Measurements from ENCODE around the gene EEF1AKMT1. TPM values are rescaled to one million over a fixed set of nuclear protein-coding genes. Genes with fewer than 3 reads are reported as not detected.
A peak's percentile ranks its signal among the peaks of the same experiment; 100 is the strongest.

EEF1AKMT1 gene
- total RNA-seq = 6.5 TPM

GRCh38 chr13:20773194-20774080 is at the start of gene EEF1AKMT1:
Gene EEF1AKMT1, minus strand, starts transcription at chr13:20773961. Its CDS starts 16,363 bp downstream, at chr13:20757598.
- DNase-seq (ENCODE audit: low spot score) = peak; percentile 94

GRCh38 chr13:20823071-20823470 is 49.3 kb upstream of the EEF1AKMT1 start:
- no peak for DNase-seq (ENCODE audit: low spot score)

- no peak for DNase-seq (ENCODE audit: low spot score)
These were observed 48.6 kb upstream of the EEF1AKMT1 start for GRCh38 chr13:20822406-20822805.

GRCh38 chr13:20819715-20820114 is 46.0 kb upstream of the EEF1AKMT1 start:
- no peak for DNase-seq (ENCODE audit: low spot score)

GRCh38 chr13:20815464-20815863 is 41.7 kb upstream of the EEF1AKMT1 start:
- DNase-seq (ENCODE audit: low spot score) = no peak

DNA sequence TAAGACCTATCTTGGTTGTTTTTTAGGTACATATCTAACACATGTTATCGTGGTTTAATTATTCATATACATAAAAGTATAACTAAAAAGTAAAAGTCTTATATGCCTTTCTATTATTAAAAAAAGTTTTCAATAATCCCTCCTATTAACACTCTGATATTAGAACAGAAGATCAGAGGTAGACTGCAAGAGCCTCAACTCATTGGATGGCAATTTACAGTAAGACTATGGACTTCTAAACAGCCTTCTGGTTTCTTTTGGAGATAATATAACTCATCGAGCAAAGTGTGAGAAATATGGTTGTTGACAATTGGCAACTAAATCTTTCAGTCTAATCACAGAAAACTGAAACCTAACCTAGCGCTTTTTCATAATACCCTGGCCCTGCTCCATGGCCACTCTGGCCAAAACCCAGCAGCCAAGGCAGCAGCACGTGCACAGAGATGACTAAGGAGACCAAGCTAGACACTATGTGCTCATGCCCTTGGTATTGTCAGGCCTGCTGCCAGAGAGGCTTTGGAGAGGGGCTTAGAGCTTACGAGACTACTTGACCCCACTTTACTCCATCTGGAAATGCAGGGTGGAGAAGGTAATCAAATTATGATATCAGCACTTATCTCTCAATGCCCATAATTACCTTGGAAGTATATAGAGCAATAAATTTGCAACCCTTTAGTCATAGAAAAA is 40.6 kb upstream of the EEF1AKMT1 start:
- peak; percentile 65 for DNase-seq (ENCODE audit: low spot score)

- no peak for DNase-seq (ENCODE audit: low spot score)
These were observed 39.1 kb upstream of the EEF1AKMT1 start for GRCh38 chr13:20812890-20813289.

DNA sequence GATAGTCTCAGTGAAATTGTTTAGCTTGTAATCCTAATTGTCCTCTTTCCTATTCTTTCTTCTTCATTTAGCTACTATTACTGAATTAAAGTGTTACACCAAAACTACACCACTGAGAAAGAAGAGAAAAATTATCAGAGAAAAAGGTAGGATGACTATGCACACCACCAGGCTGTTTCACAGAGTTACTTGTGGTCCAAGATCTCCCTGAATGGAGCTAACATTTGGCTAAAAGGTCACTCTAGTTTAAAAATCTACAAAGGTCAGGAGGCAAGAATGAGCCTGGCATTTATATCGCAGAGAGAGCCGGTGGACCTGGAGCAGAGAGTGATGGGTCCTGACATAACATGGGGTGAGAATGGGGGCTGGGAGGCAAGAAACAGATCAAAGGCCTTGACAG is 37.0 kb upstream of the EEF1AKMT1 start:
- no peak for DNase-seq (ENCODE audit: low spot score)

DNA sequence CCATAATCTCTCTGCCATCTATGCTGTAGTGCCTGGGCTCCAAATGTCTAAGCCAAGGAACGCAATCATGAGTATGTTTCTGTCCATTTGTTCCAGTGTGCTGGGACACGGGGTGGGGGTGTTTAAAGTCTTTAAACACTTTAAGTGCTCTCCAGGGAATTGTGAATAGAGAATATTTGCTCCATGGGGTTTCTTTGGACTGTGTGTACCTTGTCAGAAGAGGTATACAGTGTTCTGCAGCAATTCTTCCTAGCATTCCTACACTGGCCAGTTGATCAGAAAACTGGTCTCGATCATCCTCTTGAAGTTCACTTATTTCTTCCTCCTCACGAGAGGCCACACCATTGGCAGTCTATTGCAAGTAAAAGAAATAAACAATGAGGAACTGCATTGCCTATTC is 35.1 kb upstream of the EEF1AKMT1 start:
- DNase-seq (ENCODE audit: low spot score) = no peak

GRCh38 chr13:20803180-20803965 is 29.6 kb upstream of the EEF1AKMT1 start:
- DNase-seq (ENCODE audit: low spot score) = no peak

GRCh38 chr13:20801707-20802106 is 27.9 kb upstream of the EEF1AKMT1 start:
- DNase-seq (ENCODE audit: low spot score) = no peak

DNA sequence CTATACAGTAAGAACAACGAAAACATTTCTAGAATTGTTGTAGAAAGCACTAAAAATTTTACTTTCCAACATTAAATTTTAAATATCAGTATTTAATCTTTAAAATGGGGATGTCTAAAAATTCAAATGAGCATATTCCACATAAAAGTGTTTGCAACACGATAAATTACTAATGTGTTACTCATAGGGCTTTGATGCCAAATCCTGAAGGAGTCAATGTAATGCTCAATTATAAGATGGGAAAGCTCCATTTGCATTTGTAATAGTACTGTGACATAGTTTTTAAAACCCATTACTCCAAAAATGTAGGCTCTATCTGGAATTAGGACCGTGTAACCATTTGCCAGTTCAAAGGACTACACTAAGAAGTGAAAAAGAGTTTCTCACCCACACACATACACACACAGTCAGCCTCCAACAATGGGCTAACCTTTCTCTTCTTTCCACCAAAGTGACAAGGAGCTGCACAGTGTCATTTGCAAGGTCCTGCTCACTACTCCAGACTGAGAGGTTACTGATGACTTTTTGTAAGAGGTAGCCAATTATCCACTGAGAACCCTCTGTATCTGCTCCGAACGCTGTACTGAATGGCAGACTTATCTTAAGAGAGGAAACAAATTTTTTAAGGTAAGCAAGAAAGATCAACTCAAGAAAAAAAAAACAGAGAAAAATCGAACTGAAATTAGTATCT is 26.1 kb upstream of the EEF1AKMT1 start:
- DNase-seq (ENCODE audit: low spot score) = no peak

GRCh38 chr13:20798027-20798426 is 24.3 kb upstream of the EEF1AKMT1 start:
- DNase-seq (ENCODE audit: low spot score) = no peak

- no peak for DNase-seq (ENCODE audit: low spot score)
These were observed 23.2 kb upstream of the EEF1AKMT1 start for GRCh38 chr13:20796791-20797508.

- DNase-seq (ENCODE audit: low spot score) = no peak
These were observed 15.9 kb upstream of the EEF1AKMT1 start for GRCh38 chr13:20789665-20790064.

- no peak for DNase-seq (ENCODE audit: low spot score)
These were observed 14.6 kb upstream of the EEF1AKMT1 start for GRCh38 chr13:20788312-20788711.

DNA sequence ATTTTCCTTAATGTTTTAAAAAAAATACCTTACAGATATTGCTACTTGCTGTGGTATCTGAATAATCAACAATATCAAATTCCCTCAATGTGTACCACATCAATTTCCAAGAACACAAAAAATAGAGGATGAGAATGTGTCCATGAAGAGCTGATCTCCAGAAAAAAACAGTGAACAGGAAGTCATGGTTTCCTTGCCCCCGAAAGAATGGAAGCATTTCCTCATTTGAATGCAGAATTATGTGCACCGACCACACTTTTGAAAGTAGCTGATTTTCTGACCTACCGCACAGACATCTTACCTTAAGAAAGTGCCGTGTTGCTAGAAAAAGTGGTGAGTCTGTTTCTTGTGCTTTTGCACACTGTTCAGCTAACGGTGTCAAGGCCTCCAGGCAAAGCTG is 13.4 kb upstream of the EEF1AKMT1 start:
- DNase-seq (ENCODE audit: low spot score) = no peak

DNA sequence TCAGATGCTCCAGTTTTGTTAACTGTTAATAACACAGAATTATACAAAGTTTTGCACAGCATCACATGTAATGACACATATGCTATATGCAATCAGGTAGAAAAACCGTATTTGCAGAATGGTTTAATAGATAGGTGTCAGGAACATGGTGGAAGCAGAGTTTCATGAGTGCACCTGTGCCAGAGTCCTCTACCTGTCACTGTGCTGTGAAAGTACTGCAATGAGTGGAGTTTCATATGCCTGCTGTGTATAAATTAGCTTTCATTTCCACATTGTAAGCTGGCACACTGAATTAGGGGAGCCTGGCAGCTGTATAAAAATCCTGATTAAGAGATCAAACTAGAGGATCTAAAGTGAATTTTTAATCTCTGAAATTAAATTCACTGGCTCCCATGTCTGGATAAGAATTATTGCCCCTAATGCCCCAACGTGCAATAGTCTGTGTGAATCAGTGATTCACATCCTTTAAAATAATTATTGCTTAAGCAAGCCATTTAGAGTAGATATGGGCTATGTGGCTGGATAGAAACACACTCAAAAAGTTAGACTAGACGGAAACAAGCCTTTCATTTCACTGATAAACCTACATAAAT is 8.5 kb upstream of the EEF1AKMT1 start:
- no peak for DNase-seq (ENCODE audit: low spot score)

- no peak for DNase-seq (ENCODE audit: low spot score)
These were observed 6.6 kb upstream of the EEF1AKMT1 start for GRCh38 chr13:20780317-20780716.

GRCh38 chr13:20779405-20779804 is 5.6 kb upstream of the EEF1AKMT1 start:
- DNase-seq (ENCODE audit: low spot score) = no peak

DNA sequence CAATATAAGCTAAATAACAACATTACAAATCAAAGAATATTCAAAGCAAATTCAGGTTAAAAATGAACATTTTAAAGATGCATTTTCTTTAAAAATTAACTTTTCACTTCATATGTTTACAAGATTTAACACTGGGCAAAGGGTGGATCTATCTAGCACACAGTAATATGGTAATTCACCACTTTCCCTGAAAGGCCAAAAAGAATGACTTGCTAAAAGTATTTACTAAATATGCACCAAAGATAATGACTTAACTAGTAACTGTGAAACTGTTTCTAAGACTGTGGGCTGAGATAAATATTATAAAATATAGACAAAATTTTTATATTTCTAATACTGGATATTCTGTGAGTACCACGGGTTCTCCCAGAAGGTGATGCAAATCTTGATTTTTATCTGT is 4.5 kb upstream of the EEF1AKMT1 start:
- DNase-seq (ENCODE audit: low spot score) = no peak

All from mucosa of gallbladder (tissue), 1 donor.